DND-41 (cell line): Measurements from ENCODE around the gene GFOD1.

Source experiments
- EZH2 ChIP-seq: IDR thresholded peaks from 3 replicates; pipeline ENCODE4 v1.6.1; 2012; ENCODE audit warnings: borderline replicate concordance, low read depth, mild to moderate bottlenecking, moderate library complexity, low read length, inconsistent platforms; ENCODE audit not compliant: severe bottlenecking
- TF ChIP-seq, protein P1 (sequence below): IDR thresholded peaks from 2 replicates; pipeline ENCODE4 v1.5.1; 2012; ENCODE audit warnings: borderline replicate concordance, low read length, moderate library complexity, mild to moderate bottlenecking; ENCODE audit not compliant: poor library complexity, severe bottlenecking; ENCODE audit errors: extremely low read depth

DNA sequence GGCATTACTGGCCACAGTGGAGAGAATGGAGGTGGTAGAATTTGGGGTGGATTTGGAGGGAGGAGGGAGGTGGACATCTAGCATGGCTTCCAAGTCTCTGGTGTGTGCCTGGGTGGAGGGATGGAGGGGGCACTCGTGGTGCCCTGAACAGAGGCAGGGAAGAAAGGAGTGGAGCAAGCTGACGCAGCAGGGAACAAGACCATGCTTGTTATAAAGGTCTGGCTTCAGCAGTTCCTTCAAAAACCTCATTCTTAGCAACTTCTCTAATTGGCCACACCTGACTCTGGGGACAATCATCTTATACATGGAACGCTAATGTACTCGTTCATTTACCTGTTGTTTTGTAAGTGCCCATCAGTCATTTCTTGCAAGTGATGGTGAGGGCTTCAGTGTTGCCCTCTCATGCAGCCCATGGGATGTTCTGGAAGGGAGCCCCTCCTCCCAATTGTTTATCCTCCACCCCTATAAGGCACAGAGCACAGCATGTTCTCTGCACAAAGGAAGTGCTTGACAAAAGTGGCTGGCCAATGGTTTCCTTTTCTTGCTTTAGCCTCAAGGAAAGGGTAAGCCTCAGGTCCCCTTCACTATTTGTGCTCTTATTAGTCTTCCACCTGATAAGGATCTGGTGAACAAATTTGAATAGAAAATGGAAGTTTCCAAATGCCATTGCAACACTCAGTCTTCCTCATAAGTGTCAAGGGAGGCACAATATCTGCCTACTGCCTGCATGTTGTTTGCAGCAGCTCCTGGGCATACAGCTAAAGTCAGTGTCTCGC is 39.3 kb downstream of the GFOD1 start:
- TF ChIP-seq, protein P1, sequence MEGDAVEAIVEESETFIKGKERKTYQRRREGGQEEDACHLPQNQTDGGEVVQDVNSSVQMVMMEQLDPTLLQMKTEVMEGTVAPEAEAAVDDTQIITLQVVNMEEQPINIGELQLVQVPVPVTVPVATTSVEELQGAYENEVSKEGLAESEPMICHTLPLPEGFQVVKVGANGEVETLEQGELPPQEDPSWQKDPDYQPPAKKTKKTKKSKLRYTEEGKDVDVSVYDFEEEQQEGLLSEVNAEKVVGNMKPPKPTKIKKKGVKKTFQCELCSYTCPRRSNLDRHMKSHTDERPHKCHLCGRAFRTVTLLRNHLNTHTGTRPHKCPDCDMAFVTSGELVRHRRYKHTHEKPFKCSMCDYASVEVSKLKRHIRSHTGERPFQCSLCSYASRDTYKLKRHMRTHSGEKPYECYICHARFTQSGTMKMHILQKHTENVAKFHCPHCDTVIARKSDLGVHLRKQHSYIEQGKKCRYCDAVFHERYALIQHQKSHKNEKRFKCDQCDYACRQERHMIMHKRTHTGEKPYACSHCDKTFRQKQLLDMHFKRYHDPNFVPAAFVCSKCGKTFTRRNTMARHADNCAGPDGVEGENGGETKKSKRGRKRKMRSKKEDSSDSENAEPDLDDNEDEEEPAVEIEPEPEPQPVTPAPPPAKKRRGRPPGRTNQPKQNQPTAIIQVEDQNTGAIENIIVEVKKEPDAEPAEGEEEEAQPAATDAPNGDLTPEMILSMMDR = no peak
- no peak for TF ChIP-seq EZH2
